ENCODE measurements around the gene POU3F2.

GRCh38 chr6:98846021-98846380 is 11.6 kb downstream of the POU3F2 start:
- TF ChIP-seq, protein P1, sequence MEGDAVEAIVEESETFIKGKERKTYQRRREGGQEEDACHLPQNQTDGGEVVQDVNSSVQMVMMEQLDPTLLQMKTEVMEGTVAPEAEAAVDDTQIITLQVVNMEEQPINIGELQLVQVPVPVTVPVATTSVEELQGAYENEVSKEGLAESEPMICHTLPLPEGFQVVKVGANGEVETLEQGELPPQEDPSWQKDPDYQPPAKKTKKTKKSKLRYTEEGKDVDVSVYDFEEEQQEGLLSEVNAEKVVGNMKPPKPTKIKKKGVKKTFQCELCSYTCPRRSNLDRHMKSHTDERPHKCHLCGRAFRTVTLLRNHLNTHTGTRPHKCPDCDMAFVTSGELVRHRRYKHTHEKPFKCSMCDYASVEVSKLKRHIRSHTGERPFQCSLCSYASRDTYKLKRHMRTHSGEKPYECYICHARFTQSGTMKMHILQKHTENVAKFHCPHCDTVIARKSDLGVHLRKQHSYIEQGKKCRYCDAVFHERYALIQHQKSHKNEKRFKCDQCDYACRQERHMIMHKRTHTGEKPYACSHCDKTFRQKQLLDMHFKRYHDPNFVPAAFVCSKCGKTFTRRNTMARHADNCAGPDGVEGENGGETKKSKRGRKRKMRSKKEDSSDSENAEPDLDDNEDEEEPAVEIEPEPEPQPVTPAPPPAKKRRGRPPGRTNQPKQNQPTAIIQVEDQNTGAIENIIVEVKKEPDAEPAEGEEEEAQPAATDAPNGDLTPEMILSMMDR (IDR thresholded peaks at IDR 0.05; ENCODE audit: low read depth, low read length) = no peak
- TF ChIP-seq POLR2A (IDR thresholded peaks at IDR 0.05; ENCODE audit: extremely low read depth, insufficient read length) = no peak

All from NB4 (cell line).